H1 (cell line): ENCODE measurements around the gene HNRNPA3. TPM values are rescaled to one million over a fixed set of nuclear protein-coding genes. Genes with fewer than 3 reads are reported as not detected.

ENCODE experiments used
- CTCF ChIA-PET: fragments of 300-600 bp; sonication (Branson Sonifier 250); formaldehyde crosslinking; loops from one replicate; lab custom pipeline; 2021; ENCODE audit not compliant: partially characterized antibody; lab: Charles Lee
- POLR2A ChIA-PET: fragments of 300-600 bp; sonication (Branson Sonifier 250); formaldehyde crosslinking; loops from one replicate; lab custom pipeline; 2021; ENCODE audit warnings: inconsistent platforms; ENCODE audit not compliant: partially characterized antibody; lab: Charles Lee
- DNase-seq, 2 experiments: peaks; one replicate each; pipeline versions ENCODE4 v3.0.0 to v3.0.0-alpha.2; 2010 to 2022; ENCODE audit warnings: low spot score in 2 of 2, low read depth in 1 of 2, mixed read lengths in 1 of 2
- FAIRE-seq: peaks from 2 replicates; lab custom pipeline; 2011; peaks lifted over from hg19 to GRCh38; lab: Jason Lieb, UNC
- H2AFZ ChIP-seq: 2 replicates; pipeline ENCODE4 v1.8.1; 2012; ENCODE audit warnings: low read length, inconsistent platforms
- H2AK5ac ChIP-seq: 2 replicates; pipeline ENCODE4 v1.6.1; 2013; ENCODE audit warnings: low read depth, low read length
- H2BK120ac ChIP-seq: replicated peaks from 2 replicates; pipeline ENCODE3; 2013; ENCODE audit warnings: low read depth, low read length, inconsistent platforms
- H2BK12ac ChIP-seq: 2 replicates; pipeline ENCODE4 v1.6.1; 2013; ENCODE audit warnings: low read depth, low read length
- H2BK15ac ChIP-seq: 2 replicates; pipeline ENCODE4 v1.6.1; 2013; ENCODE audit warnings: low read length
- H2BK20ac ChIP-seq: 2 replicates; pipeline ENCODE4 v1.6.1; 2013; ENCODE audit warnings: low read length
- H2BK5ac ChIP-seq: 2 replicates; pipeline ENCODE4 v1.6.1; 2013; ENCODE audit warnings: low read depth, low read length
- H3K14ac ChIP-seq: 2 replicates; pipeline ENCODE4 v1.6.1; 2013; ENCODE audit warnings: inconsistent platforms; ENCODE audit not compliant: insufficient read length
- H3K18ac ChIP-seq: 2 replicates; pipeline ENCODE4 v1.6.1; 2013; ENCODE audit warnings: low read length; ENCODE audit errors: extremely low read depth
- H3K23ac ChIP-seq: 2 replicates; pipeline ENCODE4 v1.6.1; 2013; ENCODE audit warnings: inconsistent platforms; ENCODE audit not compliant: insufficient read length
- H3K23me2 ChIP-seq: 2 replicates; pipeline ENCODE4 v1.6.1; 2013; ENCODE audit warnings: low read depth, low read length
- H3K27ac ChIP-seq: 2 replicates; pipeline ENCODE4 v1.6.1; 2011; ENCODE audit warnings: low read depth, low read length, inconsistent platforms
- H3K27me3 ChIP-seq, 4 experiments: replicated peaks in 1 of 4; 1 replicate in 1 of 4; 2 replicates in 3 of 4; pipeline versions ENCODE4 v1.6.1 to v1.8.1; 2011 to 2013; ENCODE audit warnings: low read length in 3 of 4, mild to moderate bottlenecking in 3 of 4, inconsistent platforms in 2 of 4, mixed read lengths in 2 of 4, moderate library complexity in 1 of 4; ENCODE audit not compliant: control insufficient read depth in 3 of 4, insufficient read depth in 3 of 4; ENCODE audit errors: extremely low read depth in 1 of 4
- H3K36me3 ChIP-seq, 4 experiments: 2 replicates each; pipeline versions ENCODE4 v1.6.1 to v1.8.1; 2011 to 2013; ENCODE audit warnings: mild to moderate bottlenecking in 4 of 4, low read length in 3 of 4, moderate library complexity in 2 of 4, control low read depth in 1 of 4, inconsistent platforms in 1 of 4; ENCODE audit not compliant: insufficient read depth in 4 of 4, control insufficient read depth in 2 of 4
- H3K4ac ChIP-seq: replicated peaks from 2 replicates; pipeline ENCODE3; 2013; ENCODE audit warnings: low read length, low read depth, mixed read lengths, inconsistent platforms; ENCODE audit not compliant: insufficient read length
- H3K4me1 ChIP-seq, 4 experiments: replicated peaks in 1 of 4; 1 replicate in 1 of 4; 2 replicates in 3 of 4; pipeline versions ENCODE4 v1.6.1 to v1.8.1; 2011 to 2013; ENCODE audit warnings: low read length in 3 of 4, inconsistent platforms in 2 of 4, mixed read lengths in 1 of 4; ENCODE audit not compliant: insufficient read depth in 4 of 4, control insufficient read depth in 3 of 4
- H3K4me2 ChIP-seq, 2 experiments: 2 replicates each; pipeline versions ENCODE4 v1.6.1 to v1.8.1; 2011 to 2013; ENCODE audit warnings: low read depth in 2 of 2, low read length in 2 of 2, control low read depth in 1 of 2, inconsistent platforms in 1 of 2, mild to moderate bottlenecking in 1 of 2; ENCODE audit not compliant: insufficient read depth in 1 of 2
- H3K4me3 ChIP-seq, 4 experiments: fragments of 200-600, 300-600 bp in 1 of 4; sonication (generic), shearing (Covaris generic), sonication (Bioruptor Twin) in 1 of 4; 2 replicates each; pipeline versions ENCODE4 v1.5.1 to v1.8.1; 2011 to 2016; ENCODE audit warnings: low read length in 4 of 4, low read depth in 3 of 4, control low read depth in 2 of 4, inconsistent platforms in 2 of 4, mild to moderate bottlenecking in 2 of 4, mixed read lengths in 1 of 4, moderate library complexity in 1 of 4; ENCODE audit not compliant: insufficient read depth in 2 of 4; ENCODE audit errors: extremely low read depth in 1 of 4
- H3K56ac ChIP-seq: replicated peaks from 2 replicates; pipeline ENCODE3; 2013; ENCODE audit warnings: low read depth, mild to moderate bottlenecking, mixed read lengths, low read length, inconsistent platforms; ENCODE audit not compliant: insufficient read length
- H3K79me1 ChIP-seq: 2 replicates; pipeline ENCODE4 v1.6.1; 2013; ENCODE audit warnings: low read depth, low read length, control low read depth
- H3K79me2 ChIP-seq, 2 experiments: 2 replicates each; pipeline versions ENCODE4 v1.6.1 to v1.8.1; 2012 to 2013; ENCODE audit warnings: low read length in 2 of 2, mild to moderate bottlenecking in 2 of 2, inconsistent platforms in 1 of 2; ENCODE audit not compliant: insufficient read depth in 2 of 2, control insufficient read depth in 1 of 2
- H3K9ac ChIP-seq, 4 experiments: replicated peaks in 1 of 4; 1 replicate in 1 of 4; 2 replicates in 3 of 4; pipeline versions ENCODE4 v1.6.1 to v1.8.1; 2011 to 2013; ENCODE audit warnings: low read depth in 3 of 4, low read length in 3 of 4, control low read depth in 2 of 4, mild to moderate bottlenecking in 2 of 4, moderate library complexity in 2 of 4, inconsistent platforms in 1 of 4; ENCODE audit errors: extremely low read depth in 1 of 4
- H3K9me3 ChIP-seq, 2 experiments: 2 replicates each; pipeline versions ENCODE4 v1.6.1 to v1.8.1; 2012 to 2013; ENCODE audit warnings: mild to moderate bottlenecking in 2 of 2, moderate library complexity in 2 of 2, control low read depth in 1 of 2, inconsistent platforms in 1 of 2, low read depth in 1 of 2, low read length in 1 of 2, mixed read lengths in 1 of 2; ENCODE audit not compliant: insufficient read depth in 2 of 2
- H4K20me1 ChIP-seq, 2 experiments: replicated peaks in 1 of 2; 2 replicates each; pipeline versions ENCODE3 to v1.8.1; 2011 to 2013; ENCODE audit warnings: inconsistent platforms in 2 of 2, low read length in 2 of 2, mild to moderate bottlenecking in 1 of 2; ENCODE audit not compliant: insufficient read depth in 2 of 2, control insufficient read depth in 1 of 2
- H4K5ac ChIP-seq: 2 replicates; pipeline ENCODE4 v1.6.1; 2013; ENCODE audit warnings: low read length, low read depth, mixed read lengths, inconsistent platforms; ENCODE audit not compliant: insufficient read length
- H4K8ac ChIP-seq: 2 replicates; pipeline ENCODE4 v1.8.0; 2013; ENCODE audit warnings: mild to moderate bottlenecking, moderate library complexity, low read length, inconsistent platforms; ENCODE audit not compliant: insufficient read depth; ENCODE audit errors: extremely low read depth
- H4K91ac ChIP-seq: replicated peaks from 2 replicates; pipeline ENCODE3; 2013; ENCODE audit warnings: low read length, mixed read lengths, inconsistent platforms; ENCODE audit not compliant: insufficient read length
- BCL11A ChIP-seq, 2 experiments: IDR thresholded peaks; one replicate each; pipeline ENCODE4 v1.6.1; 2011; ENCODE audit warnings: low read depth in 2 of 2, low read length in 2 of 2, mild to moderate bottlenecking in 2 of 2
- BRCA1 ChIP-seq: IDR thresholded peaks from 2 replicates; pipeline ENCODE4 v1.6.1; 2012; ENCODE audit warnings: low read depth, low read length, improper control_type of control experiment
- CEBPB ChIP-seq: IDR thresholded peaks from 2 replicates; pipeline ENCODE4 v1.6.1; 2012; ENCODE audit warnings: low read depth, low read length
- CREB1 ChIP-seq: IDR thresholded peaks from 2 replicates; pipeline ENCODE4 v1.6.1; 2012; ENCODE audit warnings: inconsistent platforms
- EP300 ChIP-seq, 2 experiments: IDR thresholded peaks; 1 replicate in 1 of 2; 2 replicates in 1 of 2; pipeline ENCODE4 v1.6.1; 2011 to 2012; ENCODE audit warnings: low read depth in 2 of 2, low read length in 2 of 2, mild to moderate bottlenecking in 2 of 2, borderline replicate concordance in 1 of 2, inconsistent platforms in 1 of 2, moderate library complexity in 1 of 2
- EZH2 ChIP-seq: fragments of 200-600 bp; sonication (generic); IDR thresholded peaks from 2 replicates; pipeline ENCODE4 v1.7.1; 2012; ENCODE audit warnings: low read depth, mild to moderate bottlenecking, moderate library complexity, low read length, inconsistent platforms; ENCODE audit not compliant: severe bottlenecking
- KDM4A ChIP-seq: IDR thresholded peaks from one replicate; pipeline ENCODE4 v1.7.1; 2012; ENCODE audit warnings: low read depth, mild to moderate bottlenecking, moderate library complexity, low read length, inconsistent platforms; ENCODE audit not compliant: severe bottlenecking
- PHF8 ChIP-seq: fragments of 200-600 bp; sonication (generic); conservative IDR thresholded peaks from 2 replicates; pipeline ENCODE4 v1.7.1; 2012; ENCODE audit warnings: low read depth, mild to moderate bottlenecking, inconsistent platforms, low read length, moderate library complexity
- RBBP5 ChIP-seq: IDR thresholded peaks from 2 replicates; pipeline ENCODE4 v1.7.1; 2012; ENCODE audit warnings: low read depth, mild to moderate bottlenecking, inconsistent platforms, low read length, moderate library complexity, borderline replicate concordance
- SP2 ChIP-seq: IDR thresholded peaks from 2 replicates; pipeline ENCODE4 v1.6.1; 2012; ENCODE audit warnings: mild to moderate bottlenecking, low read length, inconsistent platforms
- SUZ12 ChIP-seq: fragments of 200-600 bp; sonication (generic); IDR thresholded peaks from 2 replicates; pipeline ENCODE4 v1.6.1; 2012; ENCODE audit warnings: mild to moderate bottlenecking, inconsistent platforms, low read length, moderate library complexity, mixed read lengths
- TCF12 ChIP-seq: IDR thresholded peaks from 2 replicates; pipeline ENCODE4 v1.6.1; 2011; ENCODE audit warnings: low read depth, mild to moderate bottlenecking, low read length
- TEAD4 ChIP-seq: IDR thresholded peaks from 2 replicates; pipeline ENCODE4 v1.6.1; 2012; ENCODE audit warnings: low read depth, low read length, inconsistent platforms, mixed read lengths
- WGBS, 2 experiments: shearing (Covaris generic) in 1 of 2; methylation state at CpG; one replicate each; pipeline versions ENCODE4 v1.1.6 to v1.1.7; 2013 to 2015; ENCODE audit warnings: low lambda C conversion rate in 2 of 2, mixed read lengths in 2 of 2, inconsistent platforms in 1 of 2, low coverage in 1 of 2, missing lambda C conversion rate in 1 of 2; ENCODE audit not compliant: insufficient replicate concordance in 2 of 2, insufficient coverage in 1 of 2, insufficient read length in 1 of 2; ENCODE audit errors: extremely low coverage in 1 of 2, missing lambda C conversion rate in 1 of 2; 5-methylcytosine and 5-hydroxymethylcytosine counted together
- polyA plus RNA-seq, 7 experiments: library from polyadenylated mRNA; depleted of rRNA in 3 of 7; stranded (reverse) in 5 of 7; unstranded in 2 of 7; fragments of >200 nt in 5 of 7; fragments of 200-250 nt in 2 of 7; gene quantifications; 1 replicate in 5 of 7; 2 replicates in 1 of 7; 4 replicates in 1 of 7; pipeline versions ENCODE4 v1.2.1 to v1.2.3, GENCODE V29; 2011 to 2013; ENCODE audit warnings: missing spikeins in 2 of 7, mixed read lengths in 2 of 7
- total RNA-seq: library from RNA; stranded (reverse); fragmentation: NEBNext Ultra II Directional; extraction: Animal tissue kit (Norgen Biotek cat#: 25700); gene quantifications from 2 replicates; pipeline ENCODE4 v1.2.1, GENCODE V29; 2021

The HNRNPA3 gene
- total and polyA plus RNA-seq, 2 of the 8 experiments (the other 6 are each of a cell fraction or from before 2014, with no cell fraction given), result 66.1 to 408 TPM

DNA sequence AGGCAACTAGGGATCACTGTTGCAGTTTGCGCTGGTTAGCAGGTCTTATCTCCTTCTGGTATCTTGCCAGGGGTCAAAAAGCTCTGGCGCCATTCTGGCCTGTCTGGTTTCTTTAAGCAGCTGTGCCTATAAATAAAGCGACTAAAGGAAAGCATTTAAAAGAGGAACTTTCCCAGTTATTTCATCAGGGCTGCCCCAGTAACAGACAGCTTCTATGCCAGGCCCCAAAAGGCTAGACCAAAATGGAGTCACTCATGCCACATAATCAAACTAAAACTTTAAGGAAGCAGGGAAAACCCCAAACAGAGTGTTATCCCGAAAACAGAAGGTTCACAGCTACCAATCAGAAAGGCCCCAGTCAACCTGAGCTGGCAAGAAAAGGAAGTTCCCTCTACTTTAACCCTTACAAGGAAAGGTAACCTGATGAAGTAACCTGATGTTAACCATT, 41.2 kb upstream of the HNRNPA3 start:
- Histone ChIP-seq H3K4me1 (peaks cover 0 to 6% (median 2%) of the 10 kb centered on the region in 4 experiments; a peak in 3 of 7 replicates), H3K14ac (no peak overlapping the region), H2AFZ (no peak overlapping the region), H2BK12ac (no peak overlapping the region), H4K91ac (no peak overlapping the region), H4K5ac (no peak overlapping the region), H3K79me1 (no peaks in the 10 kb centered on the region), H3K18ac (no peak overlapping the region), H2BK5ac (no peak overlapping the region), H3K79me2 (no peaks in the 10 kb centered on the region), H4K8ac (no peak overlapping the region), H3K27me3 (peaks cover 0 to 2% (median 0%) of the 10 kb centered on the region in 4 experiments; a peak in 1 of 7 replicates), H3K4me3 (no peak overlapping the region), H3K4me2 (no peak overlapping the region), H2BK20ac (no peak overlapping the region), H3K4ac (no peak overlapping the region), H3K27ac (no peak overlapping the region), H2BK120ac (no peak overlapping the region), H3K9ac (no peak overlapping the region), H3K9me3 (no peaks in the 10 kb centered on the region), H3K23me2 (no peaks in the 10 kb centered on the region), H3K23ac (no peak overlapping the region), H3K36me3 (no peaks in the 10 kb centered on the region), H2BK15ac (no peak overlapping the region), H3K56ac (no peak overlapping the region), H4K20me1 (no peaks in the 10 kb centered on the region), H2AK5ac (no peak overlapping the region)
- ChIA-PET CTCF (interaction anchor here (0.6 to 4.4 kb wide), 3 partner anchors 26 to 173 kb away, joined by 3 to 21 read pairs (median 4); no protein-coding TSS in a partner anchor), POLR2A (interaction anchor here (1.1 to 1.8 kb wide), 4 partner anchors 41 to 93 kb away, joined by 3 to 7 read pairs (median 4); partner anchors contain the start of genes HNRNPA3 and NFE2L2)
- DNase-seq (no peak), FAIRE-seq (no peak)
- 92% methylated on average over 4 of the region's 4 CpGs; no CpG with 5 or more reads in 1 of the 2 experiments for WGBS, 2 experiments
- TF ChIP-seq RBBP5, result no peak
- TF ChIP-seq EZH2, result no peak
- no peak for TF ChIP-seq SUZ12
- TF ChIP-seq BCL11A (IDR thresholded peaks at IDR 0.05; ENCODE audit: low read depth in 2 of 2, low read length in 2 of 2), result no peak
- TF ChIP-seq TEAD4, result no peak
- TF ChIP-seq TCF12, result no peak
- TF ChIP-seq BRCA1, result no peak
- TF ChIP-seq CEBPB, result no peak
- no peak for TF ChIP-seq KDM4A
- no peak for TF ChIP-seq PHF8
- TF ChIP-seq SP2, result no peak
- TF ChIP-seq EP300 (IDR thresholded peaks at IDR 0.05; ENCODE audit: borderline replicate concordance in 1 of 2, low read depth in 2 of 2, low read length in 2 of 2), result no peak
- TF ChIP-seq CREB1, result no peak
